ENCODE results near the gene GFOD1.

The GFOD1 gene, protein sequence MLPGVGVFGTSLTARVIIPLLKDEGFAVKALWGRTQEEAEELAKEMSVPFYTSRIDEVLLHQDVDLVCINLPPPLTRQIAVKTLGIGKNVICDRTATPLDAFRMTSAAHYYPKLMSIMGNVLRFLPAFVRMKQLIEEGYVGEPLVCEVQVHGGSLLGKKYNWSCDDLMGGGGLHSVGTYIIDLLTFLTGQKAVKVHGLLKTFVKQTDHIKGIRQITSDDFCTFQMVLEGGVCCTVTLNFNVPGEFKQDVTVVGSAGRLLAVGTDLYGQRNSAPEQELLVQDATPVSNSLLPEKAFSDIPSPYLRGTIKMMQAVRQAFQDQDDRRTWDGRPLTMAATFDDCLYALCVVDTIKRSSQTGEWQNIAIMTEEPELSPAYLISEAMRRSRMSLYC

DNA sequence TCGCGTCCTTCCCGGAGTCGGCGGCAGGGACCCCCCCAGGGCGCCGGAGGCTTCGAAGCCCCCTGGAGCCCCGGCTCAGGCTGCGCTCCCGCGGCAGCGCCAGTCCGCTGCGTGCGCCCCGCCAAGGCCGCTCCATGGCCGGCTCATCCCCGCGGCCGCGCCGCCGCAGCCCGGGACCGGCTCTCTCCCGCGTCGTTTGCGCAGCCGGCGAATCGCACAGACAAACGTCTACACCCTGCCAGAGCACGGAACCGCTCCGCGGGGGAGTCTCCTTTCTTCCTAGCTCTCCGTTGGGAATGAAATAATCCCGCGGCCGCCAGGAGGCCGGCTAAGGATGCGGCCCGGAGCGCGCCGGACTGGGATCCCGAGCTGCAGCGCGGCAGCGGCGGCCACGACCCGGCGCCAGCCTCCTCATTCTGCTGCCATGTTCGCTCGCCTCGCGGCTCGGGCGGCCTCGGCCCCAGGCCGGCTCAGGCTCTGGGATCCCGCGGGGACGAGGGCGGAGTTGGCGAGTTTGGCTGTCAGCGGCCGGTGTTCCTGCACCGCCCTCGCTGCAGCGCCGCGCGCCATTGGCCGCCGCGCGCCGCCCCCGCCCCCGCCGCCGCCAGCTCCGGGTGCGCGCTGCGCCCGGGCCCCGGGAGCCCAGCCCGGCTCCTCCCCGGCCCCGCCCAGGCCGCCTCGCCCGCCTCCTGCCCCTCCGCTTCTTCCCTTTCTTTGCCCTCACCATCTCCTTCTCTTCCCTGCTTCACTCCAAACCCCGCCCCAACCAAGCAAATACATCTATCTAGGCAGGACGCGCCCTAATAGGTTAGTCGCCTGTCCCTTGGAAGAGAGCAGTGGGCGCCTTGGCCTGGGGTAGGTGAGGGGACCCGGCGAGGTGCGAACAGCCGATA is at the start of gene GFOD1:
GFOD1 (minus strand) TSS at position 479 of the 893 bp plus-strand sequence. CDS start 710 bp downstream, outside the sequence.
- DNase-seq (ENCODE audit: low read depth in 2 of 3, low spot score in 1 of 3): peak; percentile 53 to 75 (median 69)

DNA sequence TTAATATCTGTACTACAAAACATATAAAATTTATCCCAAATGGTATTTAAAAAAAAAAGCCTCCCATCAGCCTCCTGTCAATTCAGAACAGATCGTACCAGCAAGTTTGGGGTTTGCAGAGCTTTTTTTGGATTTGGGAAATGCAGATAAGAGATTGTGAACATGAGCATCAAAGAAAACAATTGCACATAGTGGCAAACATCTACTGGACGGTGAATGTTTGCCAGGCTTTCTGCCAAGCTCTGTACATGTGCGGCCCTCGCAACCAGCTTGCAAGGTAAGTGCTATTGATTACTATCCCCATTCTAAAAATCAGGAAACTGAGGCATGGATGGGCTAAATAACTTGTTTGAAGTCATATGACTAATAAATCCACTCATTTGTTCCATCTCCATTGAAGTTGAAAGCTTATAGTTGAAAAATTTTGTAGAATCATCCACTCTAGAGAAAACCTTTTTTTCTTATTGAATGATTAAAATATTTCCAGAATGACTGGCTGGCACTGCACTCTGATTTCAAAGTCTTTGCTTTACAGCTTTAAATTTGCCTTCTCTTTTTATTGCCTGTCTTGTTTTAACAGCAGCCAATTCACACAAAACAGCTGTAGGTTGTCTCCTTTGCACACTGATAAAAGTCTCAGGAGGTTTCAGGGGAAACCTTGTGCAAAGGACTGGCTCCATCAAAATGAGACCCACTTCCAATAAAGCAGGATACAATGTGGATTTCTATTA is 49.6 kb upstream of the GFOD1 start:
- DNase-seq (ENCODE audit: low read depth in 2 of 3, low spot score in 1 of 3): no peak

DNA sequence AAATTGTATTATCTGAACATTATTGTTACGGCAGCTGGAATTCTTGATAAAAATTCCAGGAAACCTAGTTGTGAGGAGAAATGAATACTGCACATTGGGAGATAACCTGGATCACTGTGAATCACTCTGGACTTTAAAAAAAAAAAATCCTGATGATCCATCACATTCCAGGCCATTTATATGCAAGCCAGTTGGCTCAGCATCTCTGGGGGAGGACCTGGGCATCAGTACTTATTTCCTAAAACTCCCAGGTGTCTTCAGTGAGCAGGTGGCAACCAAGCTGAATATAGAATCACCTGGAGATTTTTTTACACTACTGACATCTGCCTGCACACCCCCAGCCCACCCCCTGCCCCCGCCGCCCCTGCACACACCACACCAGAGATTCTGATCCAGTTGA is 47.9 kb upstream of the GFOD1 start:
- DNase-seq (ENCODE audit: low read depth in 2 of 3, low spot score in 1 of 3): no peak

DNA sequence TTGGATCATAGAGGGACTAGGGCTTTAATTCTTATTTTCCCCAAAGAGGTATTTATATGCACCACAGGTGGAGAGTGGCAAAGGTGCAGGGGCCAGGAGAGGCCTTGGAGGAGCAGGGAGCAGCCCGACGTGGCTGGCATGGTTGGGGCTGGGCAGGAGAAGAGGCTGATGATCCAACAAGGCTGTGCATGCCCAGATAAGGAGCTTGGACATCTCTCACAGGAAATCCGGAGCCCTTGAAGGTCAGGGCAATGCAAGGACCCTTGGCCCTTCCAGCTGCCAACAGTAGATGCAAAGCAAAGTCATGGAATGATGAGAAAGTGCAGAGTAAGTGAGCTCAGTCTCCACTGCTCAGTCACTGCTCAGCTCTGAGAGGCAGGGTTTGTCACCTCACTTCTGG is 47.1 kb upstream of the GFOD1 start:
- no peak for DNase-seq (ENCODE audit: low read depth in 2 of 3, low spot score in 1 of 3)

DNA sequence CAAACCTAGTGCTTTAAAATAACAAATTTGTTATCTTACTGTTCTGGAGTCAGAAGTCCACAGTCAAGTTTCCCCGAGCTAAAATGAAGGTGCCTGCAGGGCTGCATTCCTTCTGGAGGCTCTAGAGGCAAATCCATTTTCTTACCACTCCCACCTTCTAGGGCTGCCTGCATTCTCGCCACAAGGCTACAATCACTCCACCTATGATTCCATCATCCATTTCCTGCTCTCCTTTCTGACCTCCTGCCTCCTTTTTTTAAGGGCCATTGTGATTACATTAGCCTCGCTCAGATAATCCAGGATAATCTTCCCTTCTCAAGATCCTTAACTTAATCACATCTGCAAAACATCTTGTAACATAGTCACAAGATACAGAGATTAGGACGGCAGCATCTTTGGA is 44.6 kb upstream of the GFOD1 start:
- DNase-seq (ENCODE audit: low read depth in 2 of 3, low spot score in 1 of 3): no peak

DNA sequence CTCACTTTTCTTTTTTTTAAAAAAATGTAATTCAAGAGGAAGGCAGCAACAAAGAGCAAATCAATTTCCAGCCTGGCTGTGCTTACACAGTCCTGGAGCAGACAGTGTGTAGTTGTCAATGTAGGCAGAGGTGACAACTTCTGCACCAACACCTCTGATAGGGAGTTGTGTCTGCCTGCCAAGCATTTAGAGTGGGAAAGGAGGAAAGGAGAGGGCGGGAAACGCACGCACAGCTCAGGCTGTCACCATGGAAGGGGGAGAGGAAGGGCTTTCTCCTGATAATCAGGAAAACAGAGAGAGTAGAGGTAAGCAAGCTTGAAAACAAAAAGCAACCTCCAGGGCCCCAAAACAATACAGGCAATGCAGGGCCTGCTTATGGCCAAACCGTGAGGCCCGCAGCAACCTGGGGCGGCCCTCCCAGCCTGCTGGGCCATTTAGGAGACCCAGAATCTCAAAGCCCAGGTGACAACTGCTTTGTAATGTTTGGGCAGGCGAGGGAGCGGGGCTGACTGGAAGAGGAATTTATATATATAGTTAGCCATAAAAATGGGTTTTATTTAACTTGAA is 41.5 kb upstream of the GFOD1 start:
- no peak for DNase-seq (ENCODE audit: low read depth in 2 of 3, low spot score in 1 of 3)

DNA sequence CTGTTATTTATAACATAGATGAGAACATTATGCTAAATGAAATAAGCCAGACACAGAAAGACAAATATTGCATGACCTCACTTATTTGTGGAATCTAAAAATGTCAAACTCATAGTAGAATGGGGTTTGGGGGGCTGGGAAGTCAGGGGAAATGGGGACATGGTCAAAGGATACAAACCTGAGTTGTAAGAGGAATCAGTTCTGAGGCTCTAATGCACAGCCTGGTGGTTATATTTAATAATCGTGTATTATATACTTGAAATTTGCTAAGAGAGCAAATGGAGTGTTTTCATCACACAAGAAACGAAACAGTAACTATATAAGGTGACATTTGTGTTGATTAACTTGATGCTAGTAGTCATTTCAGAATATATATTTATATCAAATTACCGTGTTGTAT is 40.8 kb upstream of the GFOD1 start:
- DNase-seq (ENCODE audit: low read depth in 2 of 3, low spot score in 1 of 3): no peak

DNA sequence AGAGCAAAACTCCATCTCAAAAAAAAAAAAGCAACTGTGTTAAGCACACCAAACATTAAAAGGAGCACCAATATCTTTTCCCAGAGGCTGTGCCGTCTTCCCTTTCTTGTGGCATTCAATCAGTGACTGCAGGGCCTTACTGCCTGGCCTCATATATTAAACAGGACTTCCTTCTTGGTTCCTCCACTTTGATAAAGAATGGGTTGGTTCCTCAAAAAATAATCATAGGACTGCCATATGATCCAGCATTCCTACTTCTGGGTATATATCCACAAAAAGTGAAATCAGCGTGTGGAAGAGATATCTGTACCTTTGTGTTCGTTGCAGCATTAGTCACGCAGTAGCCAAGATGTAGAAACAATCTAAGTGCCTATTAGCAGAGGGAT is 40.3 kb upstream of the GFOD1 start:
- DNase-seq (ENCODE audit: low read depth in 2 of 3, low spot score in 1 of 3): no peak

DNA sequence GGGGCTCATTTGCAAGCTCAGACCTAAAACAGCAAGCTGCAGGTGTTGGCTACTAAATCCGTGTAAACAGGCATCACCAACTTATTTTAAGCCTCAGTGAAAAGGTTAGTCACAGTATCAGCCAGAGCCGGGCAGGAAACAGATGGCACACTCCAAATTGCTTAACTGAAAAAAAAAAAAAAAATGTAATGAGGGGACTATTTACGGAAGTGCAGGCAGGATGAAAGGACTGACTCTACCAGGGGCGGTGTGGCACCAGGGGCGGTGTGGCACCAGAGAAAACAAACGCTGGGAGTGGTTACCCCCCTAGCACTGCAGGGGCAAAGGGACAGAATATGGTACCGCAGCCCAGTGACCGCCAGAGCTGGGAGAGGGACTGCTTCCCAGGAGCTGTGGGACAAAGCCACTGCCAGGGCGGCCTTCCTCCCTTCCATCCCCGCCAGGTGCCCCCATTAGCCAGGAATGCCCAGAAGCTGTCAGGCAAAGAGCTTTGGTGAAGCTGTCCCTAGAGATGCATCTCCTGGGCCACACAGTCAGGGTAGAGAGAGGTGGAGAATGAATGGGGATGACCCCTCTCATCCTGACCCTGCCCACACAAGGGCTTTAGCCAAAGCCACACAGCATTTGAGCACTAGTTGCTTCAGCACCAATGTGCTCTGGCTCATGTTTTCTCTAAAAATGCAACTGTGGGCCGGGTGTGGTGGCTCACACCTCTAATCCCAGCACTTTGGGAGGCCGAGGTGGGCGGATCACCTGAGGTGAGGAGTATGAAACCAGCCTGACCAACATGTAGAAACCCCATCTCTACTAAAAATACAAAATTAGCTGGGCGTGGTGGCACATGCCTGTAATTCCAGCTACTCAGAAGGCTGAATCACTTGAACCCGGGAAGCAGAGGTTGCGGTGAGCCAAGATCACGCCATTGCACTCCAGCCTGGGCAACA is 39.6 kb upstream of the GFOD1 start:
- no peak for DNase-seq (ENCODE audit: low read depth in 2 of 3, low spot score in 1 of 3)

DNA sequence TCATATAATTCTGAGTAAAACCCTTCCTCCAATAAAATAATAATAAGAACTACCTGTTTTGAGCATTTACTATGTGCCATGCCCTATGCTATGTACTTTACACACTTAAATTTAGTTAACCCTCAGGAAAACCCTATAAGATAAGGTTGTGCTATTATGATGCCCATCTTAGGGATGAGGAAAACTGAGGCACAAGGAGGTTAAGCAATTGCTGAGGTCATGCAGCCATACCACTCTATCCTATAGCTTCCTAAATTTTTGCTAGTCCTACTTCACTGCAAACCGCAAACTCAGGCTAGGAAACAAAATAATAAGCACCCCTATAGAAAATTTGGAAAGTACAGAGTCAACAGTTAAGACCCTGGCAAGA is 38.9 kb upstream of the GFOD1 start:
- no peak for DNase-seq (ENCODE audit: low read depth in 2 of 3, low spot score in 1 of 3)

DNA sequence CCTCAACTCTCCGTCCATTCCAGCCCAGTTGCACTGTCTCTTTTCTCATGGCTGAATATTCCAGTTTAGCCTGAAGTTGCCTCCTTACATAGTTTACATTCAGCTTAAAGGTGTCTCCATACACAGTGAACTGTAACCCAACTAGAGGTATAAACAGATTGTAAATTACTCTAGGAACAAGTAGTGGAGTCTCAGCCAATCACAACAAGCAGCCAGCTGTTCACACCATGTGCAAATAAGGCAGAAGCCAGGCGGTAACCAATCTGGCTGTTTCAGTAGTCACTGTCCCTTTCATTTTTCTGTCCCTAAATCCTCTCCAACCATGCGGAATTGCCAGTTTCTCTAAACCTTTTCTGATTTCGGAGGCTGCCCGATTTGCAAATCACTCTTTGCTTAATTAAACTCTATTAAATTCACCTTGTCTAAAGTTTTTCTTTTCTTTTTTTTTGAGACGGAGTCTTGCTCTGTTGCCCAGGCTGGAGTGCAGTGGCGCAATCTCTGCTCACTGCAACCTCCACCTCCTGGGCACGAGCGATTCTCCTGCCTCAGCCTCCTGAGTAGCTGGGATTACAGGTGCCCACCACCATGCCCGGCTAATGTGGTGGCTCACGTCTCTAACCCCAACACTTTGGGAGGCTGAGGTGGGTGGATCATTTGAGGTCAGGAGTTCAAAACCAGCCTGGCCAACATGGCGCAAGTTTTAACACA is 37.6 kb upstream of the GFOD1 start:
- DNase-seq (ENCODE audit: low read depth in 2 of 3, low spot score in 1 of 3): no peak

DNA sequence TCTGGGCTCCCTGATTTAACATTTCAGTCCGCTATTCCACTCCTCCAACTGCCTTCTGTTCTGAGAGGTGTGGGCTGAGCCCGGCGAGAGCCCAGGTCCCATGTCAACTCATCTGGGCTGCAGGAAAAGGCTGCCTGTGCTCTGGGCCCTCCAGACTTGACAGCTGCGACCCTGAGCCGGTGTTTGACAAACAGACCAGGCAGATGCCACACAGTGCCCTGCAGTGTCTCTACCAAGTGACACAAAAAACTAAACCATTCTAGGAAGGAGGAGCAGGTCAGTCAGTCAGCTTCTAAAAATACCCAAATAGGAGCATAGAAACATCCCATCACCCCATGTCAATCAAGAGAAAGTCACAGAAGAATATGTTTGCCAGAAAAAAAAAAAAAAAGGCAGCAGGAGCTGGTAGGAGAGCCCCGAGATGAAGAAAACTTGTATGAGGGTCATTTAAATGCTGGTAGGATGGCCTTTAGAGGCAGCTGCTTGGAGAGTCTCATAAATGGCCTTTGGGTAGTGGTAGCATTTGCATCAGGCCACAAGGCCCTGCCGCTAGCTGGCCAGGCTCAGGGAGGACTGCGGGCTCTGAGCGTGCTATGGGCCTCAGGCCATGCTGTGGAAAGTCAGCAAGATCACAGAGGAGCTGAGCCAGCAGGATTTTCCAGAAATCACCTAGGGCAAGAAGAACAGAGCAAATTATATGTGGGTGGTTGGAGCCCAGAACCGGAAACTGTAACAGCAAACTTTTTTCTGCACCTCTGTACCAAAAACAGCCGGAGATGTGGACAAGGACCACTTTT is 36.6 kb upstream of the GFOD1 start:
- no peak for DNase-seq (ENCODE audit: low read depth in 2 of 3, low spot score in 1 of 3)

DNA sequence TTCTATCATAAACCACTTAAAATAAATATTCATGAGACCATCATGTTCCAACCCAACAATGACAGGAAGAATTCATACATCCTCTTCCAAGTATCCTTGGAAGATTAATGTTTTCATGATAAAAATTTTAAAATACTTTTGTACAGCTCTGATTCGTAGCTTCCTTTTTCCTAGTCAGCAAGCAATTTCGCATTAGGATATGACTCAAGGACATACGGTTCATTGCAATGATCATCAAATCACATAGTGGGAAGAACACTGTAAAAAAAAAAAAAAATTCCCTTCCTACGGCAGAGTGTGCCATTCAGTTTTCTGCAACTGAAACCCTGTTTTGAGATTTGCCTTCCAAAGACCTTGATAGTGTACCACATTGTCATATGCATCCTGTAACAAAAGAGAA is 35.3 kb upstream of the GFOD1 start:
- no peak for DNase-seq (ENCODE audit: low read depth in 2 of 3, low spot score in 1 of 3)

DNA sequence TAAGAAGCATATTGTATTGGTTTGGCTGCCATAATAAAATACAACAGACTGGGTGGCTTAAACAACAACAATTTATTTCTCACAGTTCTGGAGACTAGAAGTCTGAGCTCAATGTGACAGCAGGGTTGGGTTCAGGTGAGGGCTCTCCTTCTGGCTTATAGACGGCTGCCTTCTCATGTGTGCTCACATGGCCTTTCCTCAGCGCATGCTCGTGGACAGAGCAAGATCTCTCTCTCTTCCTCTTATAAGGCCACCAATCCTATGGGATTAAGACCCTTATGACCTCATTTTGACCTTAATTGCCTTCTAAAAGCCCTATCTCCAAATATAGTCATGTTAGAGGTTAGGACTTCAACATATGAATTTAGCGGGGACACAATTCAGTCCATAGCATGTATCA is 32.4 kb upstream of the GFOD1 start:
- no peak for DNase-seq (ENCODE audit: low read depth in 2 of 3, low spot score in 1 of 3)

DNA sequence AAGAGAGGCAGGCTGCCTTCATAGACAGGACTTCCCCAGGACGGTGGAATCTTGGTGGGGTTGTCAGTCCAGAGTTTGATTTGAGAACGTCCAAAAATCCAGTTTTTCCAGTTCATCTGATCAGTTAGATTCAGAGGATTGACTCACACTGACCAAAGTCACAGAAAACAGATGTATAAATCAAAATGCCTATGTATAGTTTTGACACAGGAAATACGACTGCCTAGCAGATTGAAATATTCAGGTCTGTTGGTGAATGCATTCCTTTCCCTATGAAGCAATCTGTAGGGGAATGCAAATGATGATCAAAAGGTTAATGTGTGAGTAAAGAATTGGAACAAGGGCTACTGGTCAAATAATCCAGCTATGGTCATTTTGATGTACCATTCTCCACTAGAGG is 29.7 kb upstream of the GFOD1 start:
- no peak for DNase-seq (ENCODE audit: low read depth in 2 of 3, low spot score in 1 of 3)

DNA sequence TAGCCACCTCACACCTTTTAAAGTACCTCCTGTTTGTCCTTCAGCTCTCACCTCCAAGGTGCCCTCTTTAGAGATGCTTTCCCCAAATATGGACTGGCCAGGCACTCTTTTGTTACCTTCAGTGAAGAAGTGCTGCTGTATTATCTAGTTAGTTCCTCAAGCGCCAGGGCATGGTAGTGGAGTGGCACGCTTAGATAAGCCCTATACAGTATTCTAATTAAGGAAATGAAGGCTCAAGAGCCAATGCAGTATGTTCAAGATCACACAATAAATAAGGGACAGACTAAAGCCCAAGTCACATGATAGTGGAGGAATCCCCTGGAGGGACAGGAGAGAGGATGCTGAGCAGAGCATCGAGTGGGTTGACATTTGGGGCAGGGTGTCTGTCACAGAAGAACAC is 28.5 kb upstream of the GFOD1 start:
- DNase-seq (ENCODE audit: low read depth in 2 of 3, low spot score in 1 of 3): no peak

DNA sequence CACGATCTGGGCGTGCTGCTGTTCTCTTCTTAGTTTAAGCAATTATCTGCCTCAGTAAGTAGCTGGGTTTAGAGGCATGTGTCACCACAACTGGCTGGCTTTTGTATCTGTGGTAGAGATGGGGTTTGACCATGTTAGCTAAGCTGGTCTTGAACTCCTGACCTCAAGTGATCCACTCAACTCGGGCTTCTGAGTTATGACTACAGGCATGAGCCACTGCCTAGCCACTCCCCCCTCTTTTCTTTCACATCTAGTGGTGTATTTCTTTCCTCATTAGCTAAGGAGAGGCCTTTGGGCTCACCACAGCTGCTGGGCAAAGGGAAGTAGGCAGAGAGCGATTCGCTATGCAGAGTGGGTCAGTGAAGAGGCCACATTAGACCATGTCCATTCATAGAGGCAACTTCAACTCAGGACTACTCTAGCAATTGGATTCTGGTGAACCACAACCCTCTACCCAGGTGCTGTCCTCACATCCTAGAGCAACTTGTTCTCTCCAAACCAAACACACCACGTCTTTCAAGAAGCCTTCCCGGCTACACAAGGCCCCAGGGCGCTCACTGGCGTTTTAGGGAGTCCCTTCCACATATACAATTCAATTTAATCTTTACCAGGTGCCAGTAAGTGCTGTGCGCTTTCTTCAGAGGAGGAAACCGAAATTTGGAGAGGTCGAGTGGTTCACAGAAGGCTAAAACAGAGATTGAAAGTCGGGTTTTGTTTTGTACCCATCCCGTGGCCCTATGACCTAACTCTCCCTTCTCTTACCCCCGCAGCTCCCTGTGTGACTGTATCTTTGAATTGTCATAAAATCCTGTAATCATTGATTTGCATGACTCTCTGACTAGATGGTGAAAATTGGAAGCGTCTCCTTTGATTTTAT is 26.5 kb upstream of the GFOD1 start:
- no peak for DNase-seq (ENCODE audit: low read depth in 2 of 3, low spot score in 1 of 3)

DNA sequence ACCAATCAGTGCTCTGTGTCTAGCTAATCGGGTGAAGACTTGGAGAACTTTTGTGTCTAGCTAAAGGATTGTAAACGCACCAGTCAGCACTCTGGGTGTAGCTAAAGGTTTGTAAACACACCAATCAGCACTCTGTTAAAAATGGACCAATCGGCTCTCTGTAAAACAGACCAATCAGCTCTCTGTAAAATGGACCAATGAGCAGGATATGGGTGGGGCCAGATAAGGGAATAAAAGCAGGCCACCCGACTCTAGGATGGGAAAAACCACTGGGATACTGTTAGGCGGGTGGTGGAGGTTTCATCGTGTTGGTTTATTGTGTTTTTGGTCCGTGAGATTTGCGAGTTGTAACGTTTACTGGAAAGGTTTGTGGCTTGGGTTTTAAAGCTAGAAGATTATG is 25.5 kb upstream of the GFOD1 start:
- DNase-seq (ENCODE audit: low read depth in 2 of 3, low spot score in 1 of 3): no peak

Data from stimulated activated CD4-positive, alpha-beta T cell treated with anti-CD3 and anti-CD28 coated beads, Interleukin-12 subunit alpha, Interleukin-12 subunit beta, amount 100 ng/mL, for 48 hours (primary cell).